COLO668 (cell line): ENCODE measurements around the gene CD14.
"Not testable (repeated sequence)": the region's sequence is repeated elsewhere in the genome, so short reads cannot be mapped to it uniquely, and the experiment has no call there.

Experiments used
- DNase-seq: peaks from one replicate; lab custom pipeline; 2025; ENCODE audit not compliant: unreplicated experiment; lab: John Stamatoyannopoulos, UW

The CD14 gene

DNA sequence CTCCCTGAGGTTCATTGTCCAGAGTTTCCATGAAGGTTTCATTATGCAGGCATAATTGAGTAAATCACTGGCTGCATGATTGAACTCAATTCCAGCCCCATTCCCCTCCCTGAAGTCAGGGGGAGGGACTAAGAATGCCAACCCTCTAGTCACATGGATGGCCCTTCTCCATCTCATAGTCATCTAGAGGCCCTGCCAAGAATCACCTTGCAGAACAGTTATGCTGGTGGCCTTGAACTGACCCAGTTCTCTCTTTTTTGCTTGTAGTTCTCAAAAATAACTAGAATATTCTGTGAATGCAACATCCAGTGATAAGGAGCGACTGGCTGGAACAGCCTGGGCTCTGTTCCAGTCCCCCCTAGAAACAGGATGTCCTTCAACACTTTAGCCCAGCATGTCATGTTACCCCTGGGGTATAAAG, 36.6 kb downstream of the CD14 start:
- DNase-seq: no peak

DNA sequence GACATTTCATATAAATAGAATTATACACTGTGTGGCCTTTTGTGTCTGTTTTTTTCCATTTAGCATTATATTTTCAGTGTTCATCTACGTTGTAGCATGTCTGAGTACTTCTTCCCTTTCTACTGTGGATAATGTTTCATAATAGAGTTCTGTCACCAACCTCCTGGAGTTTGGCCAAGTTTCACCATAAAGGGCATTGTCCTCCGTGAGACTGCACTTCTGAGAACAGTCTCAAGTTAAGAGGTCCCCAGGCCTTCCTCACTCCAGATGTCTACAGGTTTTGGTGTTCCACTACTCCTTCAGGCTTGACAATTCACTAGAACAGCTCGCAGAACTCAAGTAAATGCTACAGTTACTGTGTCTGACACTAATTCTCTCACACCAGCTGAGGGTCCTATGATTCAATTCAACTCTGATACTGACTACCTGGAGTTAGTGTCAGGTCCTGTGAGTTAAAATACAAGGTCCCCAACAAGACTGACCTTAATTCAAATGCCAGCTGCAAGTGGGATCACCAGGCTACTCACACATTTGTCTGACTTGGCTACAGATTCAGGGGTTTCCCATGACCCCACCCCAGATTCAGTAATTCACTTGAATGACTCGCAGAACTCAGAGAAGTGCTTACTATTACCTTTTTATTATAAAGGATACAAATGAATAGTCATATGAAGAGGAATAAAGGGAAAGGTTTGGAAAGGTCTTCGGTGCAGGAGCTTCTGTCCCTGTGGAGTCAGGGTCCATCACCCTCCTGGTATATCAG, 37.3 kb downstream of the CD14 start:
- DNase-seq: no peak

DNA sequence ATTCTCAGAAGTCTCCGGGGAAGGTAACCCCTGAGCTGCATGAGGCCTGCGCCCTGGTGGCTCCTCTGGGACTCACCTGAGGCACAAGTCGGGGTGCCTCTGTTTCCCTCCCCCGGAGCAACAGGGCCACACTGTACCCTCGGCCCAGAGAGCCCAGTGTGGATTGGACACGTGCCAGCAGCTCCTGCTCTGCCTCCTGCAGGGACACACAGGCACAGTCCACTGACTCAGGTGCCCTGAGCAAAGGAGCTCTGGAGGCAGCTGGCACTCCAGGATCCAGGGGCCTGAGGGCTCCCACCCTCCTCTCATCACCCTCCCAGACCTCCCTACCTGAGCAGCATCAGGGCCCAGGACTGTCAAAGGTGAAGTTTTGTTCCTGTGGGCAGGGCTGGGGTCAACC, 38.8 kb downstream of the CD14 start:
- no peak for DNase-seq

DNA sequence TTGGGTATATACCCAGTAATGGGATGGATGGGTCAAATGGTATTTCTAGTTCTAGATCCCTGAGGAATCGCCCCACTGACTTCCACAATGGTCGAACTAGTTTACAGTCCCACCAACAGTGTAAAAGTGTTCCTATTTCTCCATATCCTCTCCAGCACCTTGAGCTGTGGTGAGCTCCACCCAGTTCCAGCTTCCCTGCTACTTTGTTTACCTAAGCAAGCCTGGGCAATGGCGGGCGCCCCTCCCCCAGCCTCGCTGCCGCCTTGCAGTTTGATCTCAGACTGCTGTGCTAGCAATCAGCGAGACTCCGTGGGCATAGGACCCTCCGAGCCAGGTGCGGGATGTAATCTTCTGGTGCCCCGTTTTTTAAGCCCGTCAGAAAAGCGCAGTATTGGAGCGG, 39.9 kb downstream of the CD14 start:
- not testable (repeated sequence) for DNase-seq

DNA sequence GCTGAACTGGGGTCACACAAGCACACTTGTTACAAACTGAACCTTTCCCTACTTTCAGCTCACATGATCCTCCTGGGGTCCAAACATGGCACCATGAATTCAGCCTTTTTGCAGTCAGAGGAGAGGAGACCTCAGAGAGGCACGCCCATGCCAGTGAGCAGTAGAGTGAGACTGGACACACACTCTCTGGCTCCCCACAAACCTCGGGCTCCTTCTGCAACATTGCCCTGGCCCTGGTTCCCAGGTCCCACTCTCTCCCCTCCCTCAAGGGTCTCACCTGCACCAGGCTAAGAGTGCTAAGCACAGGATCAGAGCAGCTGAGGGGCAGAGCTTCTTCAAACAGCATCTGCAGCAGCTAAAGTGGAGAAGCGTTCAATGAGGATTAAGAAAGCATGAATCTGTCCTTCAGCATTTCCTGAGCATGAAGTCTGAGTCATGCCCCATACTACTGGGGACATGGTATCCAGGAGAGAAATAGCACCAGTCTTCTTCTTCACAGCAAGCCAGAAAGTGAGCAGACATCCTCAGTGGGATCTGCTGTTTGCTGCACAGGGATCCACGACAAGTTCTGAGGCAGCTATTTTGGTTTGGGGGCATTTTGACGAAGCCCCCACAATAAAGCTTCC, 41.1 kb downstream of the CD14 start:
- DNase-seq: no peak

DNA sequence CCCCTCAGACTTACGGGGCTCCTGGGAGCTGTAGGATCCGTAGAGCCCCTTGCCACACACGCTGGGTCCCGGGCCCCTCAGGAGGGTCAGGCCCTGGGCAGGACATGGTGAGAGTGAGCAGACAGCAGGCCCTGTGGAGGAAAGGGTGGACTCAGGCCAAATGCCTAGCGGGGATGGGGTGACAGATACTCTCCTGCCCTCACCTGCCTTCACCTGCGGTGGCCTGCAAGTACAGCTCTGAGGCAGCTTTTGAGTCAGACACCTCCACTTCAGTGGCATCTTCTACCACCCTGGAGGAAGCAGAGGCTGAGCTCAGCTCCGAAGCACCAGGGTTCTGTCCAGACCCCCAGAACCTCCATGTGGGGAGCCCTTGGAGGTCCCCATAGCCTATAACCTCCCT, 42.1 kb downstream of the CD14 start:
- no peak for DNase-seq

DNA sequence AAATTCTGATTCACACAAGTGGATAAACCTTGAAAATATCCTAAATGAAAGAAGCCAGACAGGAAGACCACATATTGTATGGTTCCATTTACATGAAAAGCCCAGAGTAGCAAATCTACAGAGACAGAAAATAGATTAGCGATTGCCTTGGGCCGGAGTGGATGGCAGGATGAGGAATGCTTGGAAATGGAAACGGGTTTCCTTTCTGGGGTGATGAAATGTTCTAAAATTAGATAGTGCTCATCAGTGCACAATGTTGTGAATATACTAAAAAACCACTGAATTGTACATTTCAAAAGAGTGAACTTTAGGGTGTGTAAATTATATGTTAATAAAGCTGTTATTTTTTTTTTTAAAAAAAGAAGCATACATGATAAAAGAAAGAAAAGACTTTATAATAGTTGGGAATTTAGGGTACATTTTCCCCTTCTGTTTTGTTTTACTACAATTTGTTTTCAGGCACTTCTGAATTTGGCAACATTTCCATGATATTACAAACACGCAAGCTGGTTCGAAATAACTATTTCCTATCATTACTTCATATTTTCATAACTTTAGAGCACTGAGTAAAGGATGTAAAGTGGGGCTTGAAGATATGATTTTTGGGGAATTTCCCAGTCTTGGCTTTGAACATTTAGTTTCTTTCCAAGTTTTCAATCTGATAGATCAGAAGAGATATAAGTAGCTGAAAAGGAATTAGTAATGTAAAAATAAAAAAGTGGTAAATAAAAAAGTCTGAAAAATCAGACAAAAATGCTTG, 44.5 kb downstream of the CD14 start:
- DNase-seq: no peak

DNA sequence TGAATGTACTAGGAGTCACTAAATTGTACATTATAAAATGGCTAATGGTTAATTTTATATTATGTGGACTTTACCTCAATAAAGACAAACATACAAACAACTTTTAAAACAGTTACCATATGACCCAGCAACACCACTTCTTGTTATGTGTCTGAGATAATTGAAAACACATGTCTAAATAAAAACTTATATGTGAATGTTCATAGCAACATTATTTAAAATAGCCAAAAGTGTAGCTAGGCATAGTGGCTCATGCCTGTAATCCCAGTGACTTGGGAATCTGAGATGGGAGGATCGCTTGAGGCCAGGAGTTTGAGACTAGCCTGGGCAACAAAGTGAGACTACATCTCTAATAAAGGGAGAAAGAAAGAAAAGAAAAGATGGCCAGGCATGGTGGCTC, 45.5 kb downstream of the CD14 start:
- DNase-seq: no peak
